ENCODE data around the gene PIM3.
A peak's percentile ranks its signal among the peaks of the same experiment; 100 is the strongest.

The PIM3 gene

DNA sequence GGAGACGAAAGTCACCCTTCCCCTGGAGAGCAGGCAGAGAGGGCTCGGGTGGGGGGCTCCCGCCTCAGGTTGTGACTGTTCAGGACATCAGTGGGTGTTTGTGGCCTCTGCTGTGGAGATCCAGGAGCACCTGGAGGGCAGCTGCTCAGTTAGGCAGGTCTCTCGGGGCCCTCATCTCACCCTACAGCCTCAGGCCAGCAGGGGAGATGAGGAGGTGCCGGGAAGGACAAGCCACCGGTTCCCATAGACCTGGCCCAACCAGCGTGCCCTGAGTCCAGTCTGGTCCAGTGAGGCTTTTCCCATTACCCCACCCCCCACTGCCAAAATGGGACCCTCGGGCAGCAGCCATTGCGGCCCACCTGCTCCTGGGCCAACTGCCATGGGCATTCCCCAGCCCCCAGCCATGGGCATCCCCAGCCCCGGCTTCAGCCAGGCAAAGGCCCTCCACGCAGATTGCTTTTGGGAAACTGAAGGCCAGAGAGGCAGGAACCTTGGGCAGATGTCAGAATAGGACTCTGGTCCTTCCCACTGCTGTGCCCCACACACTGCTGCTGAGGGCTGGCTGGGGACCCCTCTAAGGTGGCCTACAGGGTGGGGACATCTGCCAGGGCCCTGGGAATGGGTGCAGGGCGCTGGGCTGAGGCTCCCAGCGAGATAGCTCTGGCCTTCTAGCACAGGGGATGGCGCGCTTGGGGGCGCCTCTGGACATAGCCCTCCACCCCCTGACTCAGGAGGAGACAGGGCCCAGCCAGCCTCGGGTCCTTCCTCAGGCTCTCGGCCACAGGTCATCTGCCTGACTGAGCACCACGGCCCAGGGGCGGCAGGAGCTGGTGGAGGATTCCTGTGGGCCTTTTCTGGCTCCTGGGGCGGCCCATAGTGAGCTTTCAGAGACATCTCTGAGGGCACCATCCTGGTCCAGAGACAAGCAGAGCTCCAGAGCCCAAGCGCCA lies 4.8 kb downstream of the PIM3 start:
- Histone ChIP-seq H3K36me3 (ENCODE audit: control insufficient read depth, insufficient read depth, low read length) (peaks cover 28% of the 10 kb centered on the region), H3K9me3 (ENCODE audit: control insufficient read depth, low read length) (no peaks in the 10 kb centered on the region), H3K4me1 (ENCODE audit: control insufficient read depth, insufficient read depth, low read length, poor library complexity, severe bottlenecking) (peaks cover 18% of the 10 kb centered on the region), H3K27ac (ENCODE audit: low read depth, low read length, severe bottlenecking) (no peak overlapping the region), H3K4me3 (ENCODE audit: extremely low read depth, insufficient read depth, low read length, poor library complexity, severe bottlenecking) (no peak overlapping the region)
- 94 to 98% methylated on average over 14 to 20 of the region's 22 CpGs for WGBS, 2 experiments (ENCODE audit: insufficient coverage in 2 of 2)

DNA sequence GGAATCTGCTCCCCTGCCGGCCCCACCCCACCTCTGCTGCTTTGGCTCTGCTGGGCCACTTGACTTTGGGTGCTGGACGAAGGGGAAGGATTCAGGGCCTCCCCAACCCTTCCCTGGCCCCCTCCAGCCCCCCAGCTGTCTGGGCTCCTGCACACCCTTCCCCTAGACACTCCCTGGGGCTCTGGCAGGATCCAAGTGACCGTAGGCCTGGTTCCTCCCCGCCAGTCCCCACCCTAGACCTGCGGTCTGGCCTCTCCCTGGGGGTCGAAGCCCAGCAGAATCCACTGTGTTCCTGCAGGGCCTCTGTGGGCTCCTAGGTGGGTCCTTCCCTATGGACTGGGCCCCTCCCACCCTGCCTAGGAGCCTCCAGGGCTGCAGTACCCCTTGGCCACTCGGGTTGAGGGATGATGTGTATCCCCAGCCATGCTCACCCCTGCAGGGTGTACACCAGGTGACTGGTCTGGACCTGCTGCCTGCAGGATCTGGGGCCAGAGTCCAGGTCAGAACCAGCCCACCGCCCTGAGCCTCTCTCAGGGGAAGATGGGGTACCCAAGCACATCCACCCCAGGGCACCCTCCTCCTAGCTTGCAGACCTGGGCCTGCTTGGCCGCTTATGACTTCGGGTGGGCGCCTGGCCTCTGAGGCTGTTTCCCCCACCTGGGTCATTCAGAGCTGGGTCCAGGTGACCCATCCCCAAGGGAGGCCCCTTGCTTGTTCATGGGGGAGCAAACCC lies 5.6 kb downstream of the PIM3 start:
- WGBS, 2 experiments (ENCODE audit: insufficient coverage in 2 of 2) = 91 to 95% methylated on average over 9 to 11 of the region's 11 CpGs
- Histone ChIP-seq H3K9me3 (ENCODE audit: control insufficient read depth, low read length) (no peaks in the 10 kb centered on the region), H3K4me1 (ENCODE audit: control insufficient read depth, insufficient read depth, low read length, poor library complexity, severe bottlenecking) (peaks cover 21% of the 10 kb centered on the region), H3K27ac (ENCODE audit: low read depth, low read length, severe bottlenecking) (no peak overlapping the region), H3K4me3 (ENCODE audit: extremely low read depth, insufficient read depth, low read length, poor library complexity, severe bottlenecking) (no peak overlapping the region), H3K36me3 (ENCODE audit: control insufficient read depth, insufficient read depth, low read length) (peaks cover 28% of the 10 kb centered on the region)

DNA sequence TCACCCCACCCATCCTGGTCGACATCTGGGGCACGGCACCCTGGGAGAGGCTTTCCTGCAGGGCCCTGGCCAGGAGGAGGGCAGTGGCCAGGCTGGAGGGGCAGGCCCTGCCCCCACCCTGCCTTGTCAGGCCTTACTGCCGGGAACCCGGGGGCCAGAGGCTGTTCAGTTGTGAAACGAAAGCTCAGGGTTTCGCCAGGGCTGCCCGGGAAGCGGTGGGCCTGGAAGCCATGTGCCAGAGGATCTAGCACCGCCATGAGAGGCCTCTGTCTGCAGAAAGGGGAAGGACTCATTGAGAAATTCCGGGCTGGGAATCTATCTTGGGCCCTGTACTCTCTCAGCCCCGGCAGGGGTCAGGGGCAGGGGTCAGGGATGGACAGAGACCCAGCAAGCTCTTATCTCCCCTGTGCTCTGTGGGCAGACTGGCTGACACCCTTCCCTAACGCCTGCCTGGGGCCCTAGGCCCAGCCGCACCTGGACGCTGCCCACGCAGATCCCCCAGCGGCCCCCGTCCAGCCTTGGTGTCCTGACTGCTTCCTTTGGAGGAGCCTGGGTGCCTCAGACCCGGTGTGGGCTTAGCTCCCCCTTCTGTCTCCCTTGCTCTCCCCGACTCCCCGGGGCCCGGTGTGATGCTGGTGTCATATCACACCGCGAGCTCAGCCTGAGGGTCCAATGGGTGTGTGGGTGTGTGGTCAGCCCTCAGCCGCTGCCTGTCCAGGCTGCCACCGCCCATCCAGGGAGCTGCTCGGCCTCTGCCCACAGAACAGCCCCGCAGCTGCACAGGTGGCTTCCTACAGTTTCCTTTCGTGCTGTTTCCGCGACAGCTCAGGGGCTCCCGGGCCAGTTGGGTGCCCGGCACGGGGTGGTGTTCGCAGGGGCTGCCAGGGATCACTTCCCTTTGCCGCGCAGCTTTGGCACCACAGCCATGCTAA lies 6.5 kb downstream of the PIM3 start:
- Histone ChIP-seq H3K4me1 (ENCODE audit: control insufficient read depth, insufficient read depth, low read length, poor library complexity, severe bottlenecking) (peaks cover 21% of the 10 kb centered on the region), H3K27ac (ENCODE audit: low read depth, low read length, severe bottlenecking) (peak overlapping the region; percentile 29), H3K36me3 (ENCODE audit: control insufficient read depth, insufficient read depth, low read length) (peaks cover 28% of the 10 kb centered on the region), H3K4me3 (ENCODE audit: extremely low read depth, insufficient read depth, low read length, poor library complexity, severe bottlenecking) (no peak overlapping the region), H3K9me3 (ENCODE audit: control insufficient read depth, low read length) (no peaks in the 10 kb centered on the region)
- 86 to 90% methylated on average over 32 to 36 of the region's 36 CpGs for WGBS, 2 experiments (ENCODE audit: insufficient coverage in 2 of 2)

GRCh38 chr22:49967706-49968208 lies 7.2 kb downstream of the PIM3 start:
- H3K9me3 ChIP-seq (ENCODE audit: control insufficient read depth, low read length) = no peaks in the 10 kb centered on the region
- H3K36me3 ChIP-seq (ENCODE audit: control insufficient read depth, insufficient read depth, low read length) = peaks cover 25% of the 10 kb centered on the region
- peak overlapping the region; percentile 29 for H3K27ac ChIP-seq (ENCODE audit: low read depth, low read length, severe bottlenecking)
- peaks cover 19% of the 10 kb centered on the region for H3K4me1 ChIP-seq (ENCODE audit: control insufficient read depth, insufficient read depth, low read length, poor library complexity, severe bottlenecking)
- H3K4me3 ChIP-seq (ENCODE audit: extremely low read depth, insufficient read depth, low read length, poor library complexity, severe bottlenecking) = no peak overlapping the region
- WGBS, 2 experiments (ENCODE audit: insufficient coverage in 2 of 2) = 79 to 82% methylated on average over 18 of the region's 18 CpGs

DNA sequence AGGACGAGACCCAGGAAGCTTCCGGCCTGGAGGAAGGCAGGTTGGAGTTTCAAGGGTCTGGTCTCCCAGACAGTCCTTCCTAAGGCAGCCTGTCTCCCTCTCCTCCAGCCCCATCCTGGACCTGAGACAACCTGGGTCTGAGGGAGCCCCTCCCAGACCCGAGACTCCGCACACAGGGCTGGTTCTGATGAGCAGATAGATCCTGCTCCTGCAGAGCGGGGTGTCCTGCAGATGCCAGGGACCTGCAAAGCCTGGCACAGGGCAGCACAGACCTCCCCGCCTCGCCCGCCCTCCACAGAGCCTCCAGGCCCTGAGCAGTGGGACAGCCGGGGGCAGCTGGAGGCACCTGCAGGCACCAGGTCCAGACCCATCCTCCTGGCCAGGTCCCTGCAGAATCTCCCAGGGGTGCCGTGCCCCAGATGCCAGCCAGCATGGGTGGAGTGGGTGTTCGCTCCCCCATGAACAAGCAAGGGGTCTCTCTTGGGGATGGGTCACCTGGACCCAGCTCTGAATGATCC lies 7.8 kb downstream of the PIM3 start:
- H3K27ac ChIP-seq (ENCODE audit: low read depth, low read length, severe bottlenecking) = no peak overlapping the region
- WGBS, 2 experiments (ENCODE audit: insufficient coverage in 2 of 2) = 97 to 98% methylated on average over 9 to 10 of the region's 11 CpGs
- H3K4me1 ChIP-seq (ENCODE audit: control insufficient read depth, insufficient read depth, low read length, poor library complexity, severe bottlenecking) = peaks cover 14% of the 10 kb centered on the region
- H3K36me3 ChIP-seq (ENCODE audit: control insufficient read depth, insufficient read depth, low read length) = peaks cover 19% of the 10 kb centered on the region
- H3K4me3 ChIP-seq (ENCODE audit: extremely low read depth, insufficient read depth, low read length, poor library complexity, severe bottlenecking) = no peak overlapping the region
- H3K9me3 ChIP-seq (ENCODE audit: control insufficient read depth, low read length) = no peaks in the 10 kb centered on the region

GRCh38 chr22:49968831-49969661 lies 8.5 kb downstream of the PIM3 start:
- WGBS, 2 experiments (ENCODE audit: insufficient coverage in 2 of 2) = 94% methylated on average over 12 to 16 of the region's 16 CpGs
- peaks cover 11% of the 10 kb centered on the region for H3K4me1 ChIP-seq (ENCODE audit: control insufficient read depth, insufficient read depth, low read length, poor library complexity, severe bottlenecking)
- no peak overlapping the region for H3K4me3 ChIP-seq (ENCODE audit: extremely low read depth, insufficient read depth, low read length, poor library complexity, severe bottlenecking)

DNA sequence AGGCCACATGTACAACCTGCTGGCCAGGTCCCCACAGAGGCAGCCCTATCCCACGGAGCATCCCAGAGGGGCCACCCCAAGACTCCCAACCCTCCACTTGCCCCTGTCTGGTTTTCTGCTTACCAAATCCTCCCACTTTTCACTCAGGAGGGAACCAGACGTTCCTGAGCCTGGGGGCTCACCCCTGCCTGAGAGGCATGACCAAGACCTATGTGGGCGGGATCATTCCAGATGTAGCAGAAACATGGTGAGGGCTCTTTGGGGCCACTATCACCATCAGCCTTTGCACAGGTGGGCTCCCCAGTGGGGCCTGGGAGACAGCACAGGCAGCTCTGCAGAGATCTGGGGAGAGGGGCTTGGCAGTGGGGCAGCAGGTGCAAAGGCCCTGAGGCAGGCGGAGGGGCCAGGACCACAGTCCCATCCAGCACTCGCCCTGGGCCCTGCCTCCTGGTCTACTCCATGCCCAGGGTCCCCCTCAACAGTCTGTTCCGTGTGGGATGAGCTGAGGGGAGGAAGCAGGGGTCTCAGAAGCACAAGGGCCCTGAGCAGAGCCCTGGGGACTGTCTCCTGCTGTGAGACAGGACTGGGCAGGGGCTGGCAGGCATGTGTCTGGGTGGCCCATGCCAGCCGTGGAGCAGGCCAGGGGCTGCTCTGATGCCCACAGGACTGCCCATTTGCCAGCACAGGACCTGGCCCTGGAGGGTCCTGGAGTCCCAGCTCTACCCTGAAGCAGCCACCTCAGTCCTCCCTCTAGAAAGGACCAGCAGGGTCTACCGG lies 9.4 kb downstream of the PIM3 start:
- H3K4me1 ChIP-seq (ENCODE audit: control insufficient read depth, insufficient read depth, low read length, poor library complexity, severe bottlenecking) = peaks cover 11% of the 10 kb centered on the region
- H3K36me3 ChIP-seq (ENCODE audit: control insufficient read depth, insufficient read depth, low read length) = peaks cover 4% of the 10 kb centered on the region
- no peaks in the 10 kb centered on the region for H3K9me3 ChIP-seq (ENCODE audit: control insufficient read depth, low read length)
- peak overlapping the region; percentile 1 for H3K27ac ChIP-seq (ENCODE audit: low read depth, low read length, severe bottlenecking)
- no peak overlapping the region for H3K4me3 ChIP-seq (ENCODE audit: extremely low read depth, insufficient read depth, low read length, poor library complexity, severe bottlenecking)
- 49 to 79% methylated on average over 4 to 7 of the region's 8 CpGs for WGBS, 2 experiments (ENCODE audit: insufficient coverage in 2 of 2)

More at GRCh38 chr22:49968831-49969661, 8.5 kb downstream of the PIM3 start:
- no peak overlapping the region for H3K27ac ChIP-seq (ENCODE audit: low read depth, low read length, severe bottlenecking)
- peaks cover 12% of the 10 kb centered on the region for H3K36me3 ChIP-seq (ENCODE audit: control insufficient read depth, insufficient read depth, low read length)
- no peaks in the 10 kb centered on the region for H3K9me3 ChIP-seq (ENCODE audit: control insufficient read depth, low read length)

GRCh38 chr22:49970528-49971231 lies 10.1 kb downstream of the PIM3 start:
- Histone ChIP-seq H3K4me1 (ENCODE audit: control insufficient read depth, insufficient read depth, low read length, poor library complexity, severe bottlenecking) (peaks cover 11% of the 10 kb centered on the region), H3K9me3 (ENCODE audit: control insufficient read depth, low read length) (no peaks in the 10 kb centered on the region), H3K36me3 (ENCODE audit: control insufficient read depth, insufficient read depth, low read length) (no peaks in the 10 kb centered on the region), H3K4me3 (ENCODE audit: extremely low read depth, insufficient read depth, low read length, poor library complexity, severe bottlenecking) (peak overlapping the region; percentile 42), H3K27ac (ENCODE audit: low read depth, low read length, severe bottlenecking) (peak overlapping the region; percentile 1)
- 19% methylated on average over 25 to 26 of the region's 32 CpGs for WGBS, 2 experiments (ENCODE audit: insufficient coverage in 2 of 2)
